Epithelial cell of prostate (primary cell): ENCODE data around the gene LTB4R2.
A peak's percentile ranks its signal among the peaks of the same experiment; 100 is the strongest.

ENCODE experiments used
- DNase-seq: peaks from one replicate; pipeline ENCODE4 v3.0.0-alpha.2; 2011; ENCODE audit warnings: low read depth, low spot score
- H3K27ac ChIP-seq: fragments of 450-650 bp; 2 replicates; pipeline ENCODE4 v1.5.1; 2017; ENCODE audit warnings: mild to moderate bottlenecking

The LTB4R2 gene

DNA sequence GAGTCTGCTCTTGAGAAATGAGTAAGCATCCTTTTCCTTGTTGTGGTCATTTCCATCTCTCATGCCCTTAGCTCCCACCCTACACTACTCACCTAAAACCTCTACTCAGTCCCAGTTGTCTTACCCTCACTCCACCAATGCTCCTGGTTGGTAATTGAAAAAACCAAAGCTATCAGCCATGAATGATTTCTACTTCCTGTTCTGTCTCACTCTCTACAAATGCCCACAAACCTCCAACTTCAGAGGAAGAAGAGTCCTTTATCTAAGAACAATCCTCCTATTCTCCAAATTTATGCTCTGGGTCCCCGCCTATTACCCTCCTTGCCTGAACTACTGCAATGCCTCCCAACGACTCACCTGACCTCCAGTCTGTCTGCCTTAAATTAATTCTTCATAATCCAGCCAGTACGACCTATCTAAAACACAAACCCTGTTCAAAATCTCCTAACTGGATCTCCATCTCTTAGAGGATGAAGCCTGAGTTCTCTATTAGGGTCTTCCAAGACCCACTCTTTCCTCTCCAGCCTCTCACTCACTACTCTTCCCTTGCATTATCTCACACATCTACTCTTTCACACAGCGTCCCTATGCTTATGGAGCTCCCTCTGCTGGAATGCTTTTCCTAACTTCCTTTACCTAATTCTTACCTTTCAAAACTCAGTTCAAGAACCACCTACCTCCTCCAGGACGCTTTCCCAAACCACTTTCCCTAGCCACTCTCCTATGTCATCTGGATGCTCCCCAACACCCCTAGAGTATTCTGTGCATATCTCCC is 12.6 kb upstream of the LTB4R2 start:
- H3K27ac ChIP-seq: peak overlapping the region; percentile 98

DNA sequence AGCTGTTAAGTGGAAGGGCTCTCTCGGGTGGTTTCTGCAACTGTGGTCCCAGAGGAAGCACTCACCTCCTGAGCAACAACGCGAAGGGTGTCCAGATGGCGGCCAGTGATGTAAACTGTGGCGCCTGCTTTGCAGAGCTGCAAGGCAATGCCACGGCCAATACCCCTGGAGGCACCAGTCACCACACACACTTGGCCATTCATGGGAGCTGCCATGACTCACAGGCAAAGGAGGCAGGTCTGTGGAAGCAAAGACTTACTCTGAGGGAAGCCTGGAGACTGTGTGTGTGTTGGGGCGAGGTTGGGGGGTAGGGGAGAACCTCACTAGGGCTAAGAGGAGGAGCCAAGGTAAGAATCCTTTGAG is 11.1 kb upstream of the LTB4R2 start:
- DNase-seq: peak; percentile 87
- H3K27ac ChIP-seq: peak overlapping the region; percentile 98

More for the DNA sequence above, 12.6 kb upstream of the LTB4R2 start:
- no peak for DNase-seq

DNA sequence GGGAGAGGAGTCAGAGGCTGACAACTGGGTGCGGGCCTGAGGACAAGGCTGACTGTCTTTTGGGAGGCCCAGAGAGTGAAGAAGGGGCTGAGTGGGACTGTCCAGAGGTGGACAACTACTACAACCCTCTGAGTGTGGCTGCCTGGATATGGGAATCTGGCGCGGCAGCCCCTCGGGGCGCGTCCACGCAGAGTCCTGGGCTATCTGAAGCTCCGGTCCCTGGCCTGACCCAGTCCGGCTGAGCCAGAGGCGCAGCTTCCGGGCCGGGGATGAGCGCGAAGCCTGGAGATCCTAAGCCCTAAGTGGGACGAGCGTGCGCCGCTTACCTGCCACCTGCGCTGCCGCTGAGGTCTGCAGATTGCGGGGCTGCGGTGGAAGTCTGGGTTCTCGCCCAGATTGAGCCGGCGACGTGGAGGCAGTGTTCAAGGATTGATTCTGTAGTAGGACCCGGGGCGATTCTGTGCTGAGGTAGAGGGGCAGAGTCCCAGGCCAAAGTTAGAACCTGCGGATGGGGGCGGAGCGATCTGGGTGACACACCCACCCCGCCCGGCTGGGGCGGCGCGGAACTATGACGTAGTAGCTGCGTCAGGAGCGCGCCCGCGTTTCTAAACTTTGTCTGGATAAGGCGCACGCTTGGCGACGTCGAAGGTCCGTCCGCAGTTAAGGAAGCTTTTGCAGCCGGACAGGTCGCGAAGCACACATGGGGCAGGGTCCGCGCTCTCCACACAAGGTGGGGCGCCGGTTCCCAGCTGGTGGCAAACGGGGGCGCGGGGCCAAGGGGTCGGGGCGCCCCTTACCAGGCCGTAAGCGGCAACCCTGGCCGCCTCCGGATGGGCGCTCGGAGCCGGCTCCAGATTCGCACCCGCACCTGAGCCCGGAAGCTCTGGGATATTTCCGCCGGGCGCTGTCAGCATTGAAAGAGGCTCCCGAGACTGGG is 10.4 kb upstream of the LTB4R2 start, which contains the start of the genes DHRS1 and NOP9:
DHRS1 (minus strand) TSS at position 526 of the 937 bp plus-strand sequence. CDS start 674 bp downstream, outside the sequence.
NOP9 (plus strand) TSS at position 596 of the 937 bp plus-strand sequence; CDS start at position 701, 105 bp downstream.
- peak within 1 kb of the TSS; percentile 98 for H3K27ac ChIP-seq
- DNase-seq: peak; percentile 57

DNA sequence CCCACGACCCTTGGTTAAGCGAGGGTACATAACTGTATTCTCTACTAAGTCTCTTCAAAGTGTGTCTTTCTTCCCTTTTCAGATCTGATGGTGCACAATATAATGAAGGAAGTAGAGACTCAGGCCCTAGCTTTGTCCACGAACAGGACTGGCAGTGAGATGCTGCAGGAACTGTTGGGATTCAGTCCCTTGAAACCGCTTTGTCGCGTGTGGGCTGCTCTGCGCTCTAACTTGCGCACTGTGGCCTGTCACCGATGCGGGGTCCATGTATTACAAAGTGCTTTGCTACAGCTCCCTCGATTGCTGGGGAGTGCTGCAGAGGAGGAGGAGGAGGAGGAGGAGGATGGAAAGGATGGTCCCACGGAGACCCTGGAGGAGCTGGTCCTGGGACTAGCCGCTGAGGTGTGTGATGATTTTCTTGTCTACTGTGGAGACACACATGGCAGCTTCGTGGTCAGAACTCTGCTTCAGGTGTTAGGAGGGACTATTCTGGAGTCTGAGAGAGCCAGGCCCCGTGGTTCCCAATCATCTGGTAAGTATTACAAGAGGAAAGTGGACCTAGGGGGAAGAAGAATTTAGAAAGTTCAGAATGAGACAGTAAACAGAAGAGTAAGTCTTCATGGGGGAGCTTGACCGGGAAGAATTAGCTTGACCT is 9.5 kb upstream of the LTB4R2 start:
- no peak for DNase-seq
- peak overlapping the region; percentile 98 for H3K27ac ChIP-seq

DNA sequence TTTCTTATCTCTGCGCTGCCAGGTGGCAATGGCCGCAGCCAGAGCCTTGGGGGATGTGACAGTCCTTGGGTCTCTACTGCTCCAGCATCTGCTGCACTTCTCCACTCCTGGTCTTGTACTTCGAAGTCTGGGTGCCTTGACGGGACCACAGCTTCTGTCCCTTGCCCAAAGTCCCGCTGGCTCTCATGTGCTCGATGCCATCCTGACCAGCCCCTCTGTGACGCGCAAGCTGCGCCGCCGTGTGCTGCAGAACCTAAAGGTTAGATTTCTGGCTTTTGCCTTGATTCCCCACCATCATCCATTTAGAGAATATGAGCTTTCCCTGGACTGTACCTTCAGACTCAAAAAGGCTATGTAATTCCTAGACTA is 5.9 kb upstream of the LTB4R2 start:
- H3K27ac ChIP-seq: no peak overlapping the region
- DNase-seq: no peak

DNA sequence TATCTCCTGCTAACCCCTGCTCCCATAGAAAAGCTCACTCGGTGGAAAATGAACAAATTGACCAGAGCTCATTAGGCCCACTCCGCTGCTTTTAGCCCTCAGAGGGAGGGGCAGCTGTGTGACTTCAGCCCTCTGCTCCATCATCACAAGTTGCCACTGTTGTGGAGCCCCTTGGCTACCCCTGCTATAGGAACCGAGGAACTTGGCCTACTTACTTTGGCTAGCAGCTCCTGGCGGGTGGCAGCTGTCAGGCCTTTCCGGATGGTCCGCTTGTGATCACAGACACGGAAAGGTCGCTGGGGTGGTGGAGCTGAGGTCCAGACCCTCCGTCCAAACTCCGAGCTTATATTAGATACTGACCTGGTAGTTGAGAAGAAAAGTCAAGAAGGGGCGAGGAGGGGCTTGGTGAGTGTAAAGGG is 2.8 kb upstream of the LTB4R2 start:
- H3K27ac ChIP-seq: no peak overlapping the region
- no peak for DNase-seq

DNA sequence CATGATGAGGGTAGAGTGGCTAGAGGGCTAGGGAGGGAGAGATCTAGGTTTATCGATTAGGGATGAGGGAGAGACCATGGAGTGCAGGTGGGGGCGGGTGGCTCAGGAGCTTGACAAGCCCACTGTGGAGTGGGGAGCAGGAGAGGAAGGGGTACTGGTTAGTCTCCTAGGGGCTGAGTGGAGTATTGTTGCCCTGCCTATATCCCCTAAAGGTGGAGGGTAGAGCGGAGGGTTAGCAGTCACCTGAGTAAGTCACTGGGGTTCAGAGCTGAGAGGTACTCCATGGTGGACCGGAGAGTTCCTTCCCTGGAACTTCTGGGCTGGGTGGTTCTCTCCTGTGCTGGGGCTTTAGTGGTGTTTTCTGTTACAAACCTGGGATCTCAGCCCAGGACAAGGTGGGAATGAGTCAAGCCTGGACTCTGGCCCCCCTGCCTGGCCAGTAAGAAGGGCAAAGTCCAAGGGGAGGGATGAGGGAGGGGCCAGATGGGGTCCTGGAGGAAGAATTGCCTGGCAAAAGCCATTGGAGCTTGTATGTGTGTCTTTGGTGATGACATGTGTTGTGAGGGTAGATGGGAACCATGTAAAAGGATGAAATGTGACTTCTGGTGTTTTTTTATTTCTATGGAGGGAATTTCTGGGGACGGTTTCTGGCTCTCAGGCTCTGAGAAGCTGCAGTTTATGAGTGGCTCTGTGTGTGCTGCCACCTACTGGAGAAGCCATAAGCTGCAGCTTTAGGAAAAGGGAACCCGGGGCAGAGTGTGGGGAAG is 2.2 kb upstream of the LTB4R2 start, which contains the start of gene CIDEB:
CIDEB (minus strand) TSS at position 403 of the 767 bp plus-strand sequence; CDS start at position 284, 119 bp downstream.
- peak within 1 kb of the TSS; percentile 74 for H3K27ac ChIP-seq
- DNase-seq: no peak

DNA sequence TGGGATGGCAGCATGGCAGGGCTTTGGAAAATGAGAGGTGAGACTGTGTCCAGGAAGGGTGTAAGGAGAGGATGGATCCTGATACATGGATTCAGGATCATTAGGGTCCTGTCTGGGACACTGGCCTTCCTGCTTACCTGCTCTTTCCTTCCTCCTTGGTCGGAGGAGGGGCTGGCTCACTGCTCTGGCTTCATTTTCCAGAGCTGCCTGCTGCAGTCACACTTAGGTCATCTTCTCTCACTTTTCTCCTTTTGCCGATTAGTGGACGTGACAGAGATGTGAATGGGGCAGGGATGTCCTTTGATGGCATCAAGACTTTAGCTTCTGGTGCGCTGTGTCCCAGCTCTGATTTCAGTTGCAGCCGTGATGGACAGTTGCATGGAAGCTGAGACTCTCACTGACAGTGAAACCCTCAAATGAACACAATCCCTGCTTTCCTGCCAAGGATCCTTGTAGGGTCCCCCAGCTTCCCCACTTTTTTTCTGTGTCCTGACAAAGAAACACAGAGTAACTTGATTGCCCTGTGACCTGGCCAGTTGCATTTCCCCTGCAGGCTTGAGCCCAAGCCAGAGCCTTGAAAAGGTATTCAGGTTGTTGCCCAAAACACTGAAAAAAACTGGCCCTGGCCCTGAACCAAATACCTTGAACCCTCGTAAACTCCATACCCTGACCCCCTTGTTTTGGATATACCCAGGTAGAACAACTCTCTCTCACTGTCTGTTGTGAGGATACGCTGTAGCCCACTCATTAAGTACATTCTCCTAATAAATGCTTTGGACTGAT is 1.4 kb upstream of the LTB4R2 start:
- H3K27ac ChIP-seq: peak overlapping the region; percentile 74
- DNase-seq: no peak

DNA sequence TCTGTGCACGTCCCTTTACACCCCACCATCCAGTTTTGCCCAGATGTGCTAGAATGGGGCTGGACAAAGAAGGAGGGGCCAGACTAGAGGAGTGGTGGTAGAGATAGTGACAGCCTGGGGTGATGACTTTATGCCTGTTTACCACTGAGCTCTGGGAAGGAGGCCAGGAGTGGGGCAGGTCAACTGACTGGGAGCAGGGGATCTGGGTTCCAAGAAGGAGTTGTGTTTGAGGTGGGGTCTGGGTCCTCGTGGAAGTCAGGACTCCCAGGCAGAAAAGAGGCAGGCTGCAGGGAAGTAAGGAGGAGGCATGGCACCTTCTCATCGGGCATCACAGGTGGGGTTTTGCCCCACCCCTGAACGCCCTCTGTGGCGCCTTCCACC is 315 bp downstream of the LTB4R2 start:
- peak overlapping the region; percentile 74 for H3K27ac ChIP-seq
- no peak for DNase-seq

DNA sequence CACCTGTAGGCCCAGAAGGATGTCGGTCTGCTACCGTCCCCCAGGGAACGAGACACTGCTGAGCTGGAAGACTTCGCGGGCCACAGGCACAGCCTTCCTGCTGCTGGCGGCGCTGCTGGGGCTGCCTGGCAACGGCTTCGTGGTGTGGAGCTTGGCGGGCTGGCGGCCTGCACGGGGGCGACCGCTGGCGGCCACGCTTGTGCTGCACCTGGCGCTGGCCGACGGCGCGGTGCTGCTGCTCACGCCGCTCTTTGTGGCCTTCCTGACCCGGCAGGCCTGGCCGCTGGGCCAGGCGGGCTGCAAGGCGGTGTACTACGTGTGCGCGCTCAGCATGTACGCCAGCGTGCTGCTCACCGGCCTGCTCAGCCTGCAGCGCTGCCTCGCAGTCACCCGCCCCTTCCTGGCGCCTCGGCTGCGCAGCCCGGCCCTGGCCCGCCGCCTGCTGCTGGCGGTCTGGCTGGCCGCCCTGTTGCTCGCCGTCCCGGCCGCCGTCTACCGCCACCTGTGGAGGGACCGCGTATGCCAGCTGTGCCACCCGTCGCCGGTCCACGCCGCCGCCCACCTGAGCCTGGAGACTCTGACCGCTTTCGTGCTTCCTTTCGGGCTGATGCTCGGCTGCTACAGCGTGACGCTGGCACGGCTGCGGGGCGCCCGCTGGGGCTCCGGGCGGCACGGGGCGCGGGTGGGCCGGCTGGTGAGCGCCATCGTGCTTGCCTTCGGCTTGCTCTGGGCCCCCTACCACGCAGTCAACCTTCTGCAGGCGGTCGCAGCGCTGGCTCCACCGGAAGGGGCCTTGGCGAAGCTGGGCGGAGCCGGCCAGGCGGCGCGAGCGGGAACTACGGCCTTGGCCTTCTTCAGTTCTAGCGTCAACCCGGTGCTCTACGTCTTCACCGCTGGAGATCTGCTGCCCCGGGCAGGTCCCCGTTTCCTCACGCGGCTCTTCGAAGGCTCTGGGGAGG is 985 bp downstream of the LTB4R2 start, which contains the start of gene LTB4R:
LTB4R (plus strand) TSS at position 857 of the 959 bp plus-strand sequence. CDS start 4,150 bp downstream, outside the sequence.
- peak within 1 kb of the TSS; percentile 74 for H3K27ac ChIP-seq
- DNase-seq: no peak

DNA sequence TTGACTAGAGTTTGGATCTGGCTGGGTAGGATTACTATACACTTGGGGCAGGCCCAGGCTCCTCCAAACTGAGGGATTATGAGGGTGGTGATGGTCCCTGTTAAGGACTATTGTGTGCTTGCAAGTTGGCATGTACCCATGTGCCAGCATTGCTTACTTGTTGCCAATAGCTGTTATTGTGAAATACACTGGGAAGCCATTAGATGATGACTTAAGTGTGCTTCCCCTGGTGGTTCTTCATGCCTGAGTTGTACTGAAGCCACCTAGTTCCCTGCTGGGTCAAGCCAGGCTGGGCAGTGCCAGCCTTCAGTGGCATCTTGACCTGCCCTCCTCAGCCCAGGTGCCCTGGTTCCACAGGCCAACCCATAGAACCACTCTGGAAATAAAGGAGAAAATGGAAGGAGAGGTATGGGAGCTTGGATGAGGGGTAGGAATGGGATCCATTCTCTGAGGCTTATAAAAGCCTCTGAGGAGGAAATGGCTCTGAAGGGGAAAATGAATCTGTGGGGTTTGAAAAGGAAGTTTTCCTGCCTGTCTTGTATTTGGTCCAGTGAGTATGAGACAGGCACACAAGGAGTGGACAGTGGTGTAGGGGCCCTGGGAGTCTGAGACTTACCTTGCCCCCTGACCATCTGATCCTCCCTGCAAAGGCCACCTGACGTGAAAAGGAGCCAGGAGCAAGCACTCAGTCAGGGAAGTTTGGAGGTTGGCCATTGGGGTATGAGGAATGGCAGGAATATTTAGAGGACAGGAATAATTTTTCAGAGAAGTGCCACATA is 2.1 kb downstream of the LTB4R2 start:
- no peak for DNase-seq
- peak overlapping the region; percentile 74 for H3K27ac ChIP-seq

DNA sequence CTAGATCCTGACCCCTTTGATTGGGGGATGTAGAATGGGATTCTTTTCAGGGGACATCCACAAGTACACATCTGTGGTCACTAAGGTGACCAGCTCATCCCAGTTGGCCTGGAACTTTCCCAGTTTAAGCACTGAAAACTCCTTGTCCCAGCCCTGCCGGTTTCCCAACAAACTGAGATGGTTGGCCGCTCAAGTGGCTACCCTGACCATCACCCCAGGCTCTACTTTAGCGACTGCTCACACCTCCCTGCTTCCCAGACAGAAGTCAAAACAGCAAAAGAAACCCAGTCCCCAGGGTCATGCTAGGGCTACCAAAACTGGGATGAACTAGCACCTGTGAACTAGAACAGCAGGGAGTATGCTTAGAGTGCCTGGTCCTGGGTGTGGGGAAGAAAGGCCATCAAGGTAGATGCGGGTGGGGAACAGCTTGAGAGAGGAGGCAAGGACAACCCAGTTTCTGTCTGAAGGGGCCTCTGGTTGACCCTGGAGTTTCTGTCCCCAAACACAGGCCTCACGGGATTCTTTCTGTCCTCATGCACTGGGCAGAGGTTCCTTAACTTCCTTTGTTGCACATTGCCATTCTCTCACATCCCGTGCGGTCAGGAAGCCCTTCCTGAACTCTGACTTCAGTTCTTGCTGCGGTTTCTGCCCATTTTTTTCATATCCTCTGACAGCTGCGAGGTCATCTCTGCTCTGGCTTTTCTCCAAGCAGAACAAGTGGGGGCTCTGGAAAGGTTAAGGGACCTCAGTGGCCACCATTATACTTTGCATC is 3.0 kb downstream of the LTB4R2 start:
- DNase-seq: no peak
- H3K27ac ChIP-seq: no peak overlapping the region

DNA sequence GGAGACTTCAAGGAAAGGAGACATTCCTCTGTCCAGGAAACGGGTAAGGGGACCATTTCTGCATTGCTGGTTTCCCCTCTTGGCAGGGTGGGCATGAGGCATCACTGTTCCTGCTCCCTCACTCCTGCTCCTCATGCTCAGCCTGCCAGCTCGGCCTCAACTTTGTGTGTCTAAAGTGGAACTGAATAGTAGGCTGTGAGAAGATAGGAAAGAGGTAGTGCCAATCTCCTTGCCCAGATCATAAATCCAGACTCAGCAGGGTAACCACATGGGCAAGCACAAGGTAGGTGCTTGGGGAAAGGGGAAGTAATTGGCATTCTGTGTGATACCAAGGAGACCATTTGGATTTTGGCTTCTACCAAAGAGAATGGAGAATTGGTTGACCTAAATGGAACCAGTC is 4.0 kb downstream of the LTB4R2 start:
- DNase-seq: no peak
- no peak overlapping the region for H3K27ac ChIP-seq

DNA sequence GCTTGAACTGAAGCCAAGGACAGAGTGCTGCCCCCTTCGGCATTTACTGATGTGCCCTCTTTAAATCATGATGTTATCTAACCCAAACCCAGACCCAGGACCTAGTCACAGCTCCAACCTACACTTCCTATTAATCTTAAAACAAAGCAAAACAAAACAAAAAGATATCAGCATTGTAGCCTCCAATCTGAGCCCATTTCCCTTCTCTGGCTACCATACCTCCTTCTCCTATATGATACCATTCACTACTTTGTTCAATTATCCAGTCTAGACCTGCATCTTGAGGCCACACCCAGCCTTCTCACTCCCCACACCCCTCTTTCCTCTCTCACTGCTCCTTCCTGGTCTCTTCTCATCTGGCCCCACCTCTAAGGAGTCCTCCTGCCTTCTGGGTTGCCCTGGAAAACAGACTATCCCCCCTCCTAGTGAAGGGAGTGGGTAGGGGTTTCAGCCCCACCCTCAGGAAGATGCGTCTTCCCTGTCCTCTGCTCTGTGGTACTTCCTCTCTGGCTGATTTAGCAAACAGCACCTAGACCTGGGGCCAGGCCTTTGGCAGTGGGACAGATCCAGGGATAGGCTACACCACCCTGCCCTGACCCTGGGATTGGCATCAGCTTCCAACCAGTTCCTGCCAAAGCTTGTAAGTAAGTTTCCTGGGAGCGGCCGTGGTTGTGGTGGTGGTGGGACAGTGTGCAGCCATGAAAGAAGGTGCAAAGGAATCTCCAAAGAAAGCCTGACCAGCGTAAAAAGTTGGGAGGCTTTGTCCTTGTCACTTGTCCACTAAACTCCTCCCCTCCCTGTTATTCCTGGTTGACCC is 4.6 kb downstream of the LTB4R2 start:
- DNase-seq: no peak

DNA sequence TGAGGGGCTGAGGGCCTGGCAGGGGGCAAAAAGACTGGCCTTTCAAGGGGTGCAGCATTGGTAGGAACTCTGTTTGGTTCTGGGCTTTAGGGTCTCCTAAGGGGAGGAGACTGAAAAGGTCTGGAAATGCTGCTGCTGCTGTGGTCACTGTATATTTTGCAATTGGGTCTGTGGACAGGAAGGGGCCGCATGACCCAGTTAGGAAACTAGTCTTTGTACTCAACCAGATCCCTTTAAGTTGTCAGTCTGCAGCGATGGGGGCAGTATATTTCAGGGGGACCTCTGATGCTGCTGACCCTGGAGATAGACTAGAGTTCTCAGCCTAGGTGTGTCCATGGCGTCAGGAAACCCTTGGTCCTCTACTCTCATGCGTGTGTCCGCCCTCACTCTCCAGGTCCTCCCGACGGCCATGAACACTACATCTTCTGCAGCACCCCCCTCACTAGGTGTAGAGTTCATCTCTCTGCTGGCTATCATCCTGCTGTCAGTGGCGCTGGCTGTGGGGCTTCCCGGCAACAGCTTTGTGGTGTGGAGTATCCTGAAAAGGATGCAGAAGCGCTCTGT is 5.4 kb downstream of the LTB4R2 start:
- no peak overlapping the region for H3K27ac ChIP-seq
- DNase-seq: no peak

More for the DNA sequence above, 4.6 kb downstream of the LTB4R2 start:
- no peak overlapping the region for H3K27ac ChIP-seq
